Stimulated activated CD8-positive, alpha-beta memory T cell treated with anti-CD3 and anti-CD28 coated beads, Interleukin-7, amount 100 ng/mL, for 1 hour (primary cell): ENCODE results near the gene ERI3.

Source experiments
- DNase-seq, 2 donors: peaks; one replicate each; pipeline ENCODE4 v3.0.0-alpha.2; 2020; ENCODE audit warnings: low read depth in 2 of 2

The ERI3 gene

DNA sequence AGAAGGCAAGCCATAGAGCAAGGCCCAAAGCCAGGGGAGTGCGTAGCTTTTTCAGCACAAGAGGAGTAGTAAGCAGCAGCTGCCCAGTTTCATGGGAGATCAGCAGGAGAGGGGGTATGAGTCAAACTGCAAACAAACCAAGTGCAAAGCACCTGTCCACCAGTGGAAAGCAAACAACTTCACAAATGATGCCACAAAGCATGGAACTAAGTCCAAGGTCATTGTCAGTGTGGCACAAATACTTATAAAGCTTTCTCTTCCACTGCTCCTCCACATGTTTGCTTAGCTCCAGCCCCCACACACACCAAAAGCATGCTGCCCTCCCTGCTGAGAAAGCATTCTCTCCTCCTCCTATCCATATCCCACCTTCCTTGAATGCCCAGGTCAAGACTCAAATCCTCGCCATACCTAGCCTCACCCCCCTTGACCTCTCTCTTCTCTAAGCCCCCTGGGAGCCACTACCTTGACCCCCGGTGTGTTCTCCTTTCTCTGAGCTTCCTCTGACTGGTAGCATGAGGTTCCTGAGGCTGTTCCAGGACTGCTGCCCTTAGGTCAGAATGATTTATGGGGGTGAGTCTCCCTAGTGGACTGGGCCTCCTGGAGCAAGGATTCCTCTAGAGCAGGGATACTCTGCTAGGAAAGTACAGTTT, 71.4 kb downstream of the ERI3 start:
- no peak for DNase-seq

DNA sequence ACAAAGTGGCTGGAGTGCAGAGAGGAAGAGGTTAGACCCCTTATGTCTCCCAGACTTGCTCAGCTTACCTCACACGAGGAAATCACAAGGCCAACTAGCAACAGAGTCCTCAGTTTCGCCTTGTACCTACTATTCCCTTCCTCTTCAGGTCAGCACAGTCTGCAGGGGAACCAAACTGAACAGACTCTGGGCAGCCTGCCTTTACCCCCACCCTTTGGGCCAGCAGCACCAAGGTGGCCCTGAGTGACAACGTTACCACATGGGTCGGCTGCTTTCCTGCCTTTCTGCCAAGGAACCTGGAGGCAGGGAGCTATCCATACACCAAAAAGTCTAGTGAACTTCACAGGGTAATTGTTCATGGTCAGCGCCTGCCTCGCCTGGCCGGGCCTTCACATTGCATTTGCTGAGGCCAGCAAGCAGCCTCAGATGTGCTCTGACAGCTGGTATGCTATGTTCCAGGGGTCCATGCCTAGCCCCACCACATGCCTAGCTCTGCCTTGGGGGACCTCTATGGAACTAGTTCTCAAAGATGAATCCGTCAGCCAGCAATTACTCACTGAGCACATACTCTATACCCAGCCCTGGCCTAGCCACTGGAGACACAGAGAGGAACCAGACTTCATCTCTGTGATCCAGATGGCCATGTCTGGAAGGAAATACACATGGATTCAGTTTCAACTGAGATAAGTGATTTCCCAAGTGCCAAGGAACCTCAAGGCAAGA, 72.2 kb downstream of the ERI3 start:
- no peak for DNase-seq

DNA sequence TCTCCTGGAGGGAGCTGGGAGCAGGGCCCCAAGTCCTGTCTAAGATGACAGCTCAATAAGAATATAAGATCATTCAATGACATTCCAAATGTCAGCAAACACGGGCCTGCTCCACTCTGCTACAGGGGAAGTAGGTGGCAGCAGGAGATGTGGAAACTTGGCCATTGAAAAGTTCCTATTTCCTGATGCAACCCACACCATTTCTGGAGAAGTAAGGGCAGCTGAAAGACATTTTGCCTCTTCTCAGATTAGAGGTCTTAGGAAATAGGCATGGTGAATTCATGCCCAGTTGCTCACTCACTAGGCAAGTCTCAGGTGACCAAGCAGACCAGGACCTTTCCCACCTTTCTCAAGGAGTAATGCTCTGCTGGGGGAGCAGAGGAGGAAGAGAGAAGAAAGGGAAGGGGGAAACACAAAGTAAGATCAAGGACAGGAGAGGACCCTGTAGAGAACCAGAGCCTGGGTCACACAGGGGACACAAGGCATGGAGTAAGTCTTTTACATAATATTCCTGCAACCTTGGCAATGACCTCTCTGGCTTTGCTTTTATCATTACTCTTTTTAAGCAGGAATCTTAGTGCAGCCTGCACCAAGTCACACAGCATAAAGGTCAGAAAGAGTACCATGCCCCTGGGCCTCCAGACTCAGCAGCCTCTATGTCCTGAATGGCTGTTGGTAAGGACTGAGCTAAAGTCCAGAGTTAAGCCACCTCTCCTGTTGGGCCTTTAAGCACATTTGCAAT, 72.9 kb downstream of the ERI3 start:
- no peak for DNase-seq

DNA sequence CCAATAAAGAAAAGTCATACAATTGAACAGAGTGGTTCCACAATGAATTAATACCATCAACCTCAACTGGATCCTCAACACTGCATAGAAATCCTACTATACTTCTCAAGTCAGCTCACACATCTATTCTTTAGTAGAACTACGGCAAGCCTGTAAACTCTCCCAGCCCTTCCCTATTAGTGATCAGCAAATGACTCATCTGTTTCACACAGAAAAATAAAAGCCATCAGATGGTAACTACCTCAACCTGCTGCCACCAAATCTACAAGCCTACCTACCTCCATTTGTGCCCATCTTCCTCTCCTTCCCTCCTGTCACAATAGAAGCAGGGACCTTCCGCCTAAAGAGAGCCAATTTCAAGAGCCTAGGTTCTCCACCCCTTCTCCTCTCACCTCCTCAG, 78.2 kb downstream of the ERI3 start:
- no peak for DNase-seq

DNA sequence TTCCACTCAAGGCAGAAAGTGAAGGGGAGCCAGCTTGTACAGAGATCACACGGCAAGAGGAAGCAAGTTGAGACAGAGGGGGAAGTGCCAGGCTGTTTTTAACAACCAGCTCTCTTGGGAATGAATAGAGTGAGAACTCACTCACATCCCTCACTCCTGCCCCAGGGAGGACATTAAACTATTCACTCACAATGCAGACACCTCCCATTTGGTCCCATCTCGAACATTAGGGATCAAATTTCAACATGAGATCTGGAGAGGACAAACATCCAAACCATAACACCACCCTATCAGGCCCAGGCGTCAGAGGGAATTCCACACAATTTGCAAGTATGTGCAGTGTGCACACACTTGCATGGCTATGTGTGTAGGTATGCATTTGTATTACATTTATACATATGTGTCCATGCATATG, 79.1 kb downstream of the ERI3 start:
- no peak for DNase-seq

DNA sequence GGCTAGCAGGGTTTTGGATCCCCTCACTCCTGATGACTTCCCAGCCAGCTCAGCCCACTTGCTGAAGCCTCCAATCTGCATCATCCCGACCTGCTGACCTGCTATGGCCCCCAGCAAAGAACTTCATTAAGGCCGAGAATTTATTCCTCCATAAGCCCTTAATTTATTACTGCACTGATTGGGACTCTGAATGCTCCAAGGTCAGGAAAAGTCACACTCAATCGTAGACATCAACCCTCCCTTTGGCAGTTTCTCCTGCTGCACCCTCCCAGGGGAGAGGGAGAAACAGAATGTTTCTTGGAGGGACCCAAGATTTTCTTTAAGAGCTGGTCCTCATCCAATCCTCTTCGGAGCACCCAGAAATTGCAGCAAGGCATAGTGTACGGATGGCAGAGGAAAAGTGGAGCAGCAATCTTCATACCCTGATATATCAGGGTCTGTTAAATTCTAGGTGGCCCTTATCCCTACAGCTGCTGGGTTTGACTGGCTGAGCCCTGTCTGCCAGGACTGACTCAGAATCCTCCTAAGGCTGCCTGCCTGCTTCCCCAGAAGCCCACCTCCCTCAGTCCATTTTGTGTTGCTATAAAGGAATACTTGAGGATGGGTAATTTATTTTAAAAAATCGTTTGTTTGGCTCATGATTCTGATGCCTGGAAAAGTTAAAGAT, 79.6 kb downstream of the ERI3 start:
- DNase-seq: no peak

DNA sequence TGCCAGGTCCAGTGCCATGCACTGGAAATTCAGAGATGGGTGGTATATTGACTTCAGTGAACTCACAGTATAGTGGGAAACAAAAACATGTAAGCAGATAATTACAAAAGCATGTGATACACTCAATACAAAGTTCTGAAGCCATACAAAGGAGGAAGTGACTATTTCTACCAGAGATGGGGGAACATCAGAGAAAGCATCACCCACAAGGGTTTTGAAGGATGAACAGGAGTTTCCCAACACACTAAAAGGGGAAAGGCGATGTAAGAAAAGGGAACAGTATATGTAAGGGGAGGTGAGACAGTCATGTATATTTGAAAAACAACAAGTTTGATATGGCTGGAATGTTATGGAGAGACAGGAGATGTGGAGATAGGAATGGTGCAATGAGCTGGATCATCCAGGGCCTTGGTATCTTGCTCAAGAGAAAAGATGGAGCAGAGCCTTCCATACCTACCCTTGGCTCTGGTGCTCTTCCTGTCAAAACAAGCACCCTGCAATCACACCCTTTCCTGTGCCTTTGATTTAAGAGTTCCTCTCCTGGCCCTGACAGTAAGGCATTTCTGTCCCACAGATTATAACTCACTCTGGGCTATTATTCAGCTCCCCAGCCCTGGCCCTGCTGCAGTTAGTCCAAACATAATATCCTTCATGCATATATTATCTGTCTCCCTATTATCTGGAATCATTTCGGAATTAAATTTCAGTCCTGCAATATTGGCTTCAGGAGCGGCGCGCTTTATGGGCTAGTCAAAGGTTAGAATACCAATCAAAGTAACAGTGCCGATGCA, 81.3 kb downstream of the ERI3 start:
- no peak for DNase-seq

DNA sequence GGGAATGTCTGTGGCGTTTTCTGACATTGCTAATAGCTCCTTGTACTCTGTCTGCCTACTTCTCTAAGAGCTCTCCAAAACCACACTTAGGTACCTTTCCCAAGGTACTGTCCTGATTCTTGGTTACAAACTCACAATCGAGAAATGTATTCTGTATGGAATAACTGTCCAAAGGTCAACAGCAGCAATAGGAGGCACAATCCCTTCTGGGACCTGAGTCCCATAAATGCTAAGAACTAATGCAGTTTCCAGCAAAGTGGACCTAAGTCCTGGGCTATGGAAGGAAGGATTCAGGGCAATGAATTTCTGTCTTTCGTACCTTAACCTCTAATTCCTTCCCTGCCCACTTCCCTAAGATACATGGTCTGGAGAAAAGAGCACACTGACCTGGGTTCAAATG, 82.1 kb downstream of the ERI3 start:
- no peak for DNase-seq

DNA sequence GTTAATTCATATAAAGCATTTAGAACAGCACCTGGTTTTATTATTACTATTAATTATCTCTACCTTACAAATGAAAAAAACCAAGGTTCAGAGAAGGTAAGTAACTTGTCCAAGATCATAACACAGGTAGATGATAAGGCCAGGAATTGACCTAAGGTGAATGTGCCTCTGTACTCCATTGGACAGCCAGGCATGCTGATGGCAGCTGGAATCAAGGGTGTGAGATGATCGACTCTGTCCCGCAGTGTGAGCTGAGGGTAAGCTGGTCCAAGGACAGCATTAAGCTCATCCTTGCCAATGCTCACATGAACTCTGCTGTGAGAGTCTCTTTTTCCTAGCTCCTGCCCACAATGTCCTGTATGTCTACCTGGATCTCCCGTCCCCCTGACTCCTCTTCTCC, 83.4 kb downstream of the ERI3 start:
- no peak for DNase-seq

DNA sequence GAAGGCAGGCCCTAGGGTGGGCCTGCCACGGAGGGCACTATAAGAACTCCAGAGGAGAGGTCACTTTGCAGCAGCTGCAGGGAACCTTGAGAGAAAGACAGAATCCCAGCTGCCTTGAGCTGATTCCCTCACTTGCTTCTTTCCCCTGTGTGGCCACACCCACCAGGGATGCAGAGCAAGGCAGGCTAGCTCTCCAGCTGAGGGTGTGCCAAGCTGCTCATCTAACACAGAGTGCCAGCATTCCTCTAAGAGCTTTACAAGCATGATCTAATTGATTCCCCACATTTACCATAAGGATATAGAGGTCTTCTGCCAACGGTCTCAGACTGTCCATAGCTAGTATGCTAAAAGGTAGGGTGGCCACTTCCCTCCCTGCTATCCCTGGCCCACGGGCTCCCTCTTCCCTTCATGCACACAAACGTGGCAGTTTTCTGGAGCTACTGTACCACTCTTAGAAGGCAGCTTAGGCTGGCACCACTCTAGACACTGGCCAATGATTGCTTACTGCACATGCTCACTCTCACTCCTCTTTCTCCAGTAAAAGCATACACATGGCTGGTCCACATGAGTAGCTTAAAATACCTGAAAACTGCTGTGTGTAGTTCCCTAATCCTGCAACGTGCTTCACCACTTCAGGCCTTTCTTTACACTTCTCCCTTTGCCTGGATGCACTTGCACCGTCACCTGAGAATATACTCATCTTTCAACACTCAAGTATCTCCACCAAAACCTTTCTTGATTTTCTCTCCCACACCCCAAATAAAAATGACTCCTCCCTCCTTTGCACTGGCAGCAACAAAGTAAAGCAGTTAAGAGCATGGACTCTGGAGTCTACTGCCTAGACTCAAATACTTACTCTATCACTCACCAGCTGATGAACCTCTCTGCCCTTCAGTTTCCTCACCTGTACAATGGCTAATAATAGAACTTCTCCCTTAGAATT, 84.1 kb downstream of the ERI3 start:
- no peak for DNase-seq

DNA sequence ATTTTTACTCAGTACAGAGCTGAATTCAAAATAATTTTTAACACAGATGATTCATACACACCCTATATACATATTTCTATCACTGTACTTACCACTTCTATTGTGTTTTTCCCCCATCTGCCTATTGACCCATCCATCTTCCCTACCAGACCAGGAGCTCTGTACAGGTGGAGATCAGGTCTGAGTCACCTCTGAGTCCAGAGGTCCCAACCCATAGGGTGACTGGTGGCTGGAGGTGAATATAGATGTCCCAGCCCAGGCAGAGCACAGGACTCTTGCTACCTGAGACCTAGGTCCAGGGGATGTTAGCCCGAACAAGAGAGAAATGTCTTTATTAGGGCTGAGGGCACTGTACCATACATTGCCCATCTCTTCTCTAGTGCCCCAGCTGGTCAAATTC, 87.0 kb downstream of the ERI3 start:
- DNase-seq: no peak

DNA sequence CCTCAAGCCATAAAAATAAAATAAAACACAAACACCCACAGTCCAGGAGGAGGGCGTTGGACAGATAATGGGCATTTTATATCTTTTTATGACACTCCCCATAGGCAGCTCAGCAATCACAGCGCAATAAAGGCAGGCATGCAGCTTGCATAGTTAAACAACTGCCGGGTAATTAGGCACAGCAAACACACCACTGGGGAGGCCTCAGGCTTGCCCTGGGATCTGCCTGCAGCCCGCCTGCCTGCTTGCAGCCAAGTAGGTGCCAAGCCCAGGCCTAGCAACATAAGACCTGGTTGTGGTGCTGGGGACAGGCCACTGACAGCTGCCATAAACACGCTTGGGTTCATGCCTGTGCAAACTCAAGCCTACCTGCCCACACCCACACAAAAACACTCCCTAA, 87.6 kb downstream of the ERI3 start:
- DNase-seq: no peak

DNA sequence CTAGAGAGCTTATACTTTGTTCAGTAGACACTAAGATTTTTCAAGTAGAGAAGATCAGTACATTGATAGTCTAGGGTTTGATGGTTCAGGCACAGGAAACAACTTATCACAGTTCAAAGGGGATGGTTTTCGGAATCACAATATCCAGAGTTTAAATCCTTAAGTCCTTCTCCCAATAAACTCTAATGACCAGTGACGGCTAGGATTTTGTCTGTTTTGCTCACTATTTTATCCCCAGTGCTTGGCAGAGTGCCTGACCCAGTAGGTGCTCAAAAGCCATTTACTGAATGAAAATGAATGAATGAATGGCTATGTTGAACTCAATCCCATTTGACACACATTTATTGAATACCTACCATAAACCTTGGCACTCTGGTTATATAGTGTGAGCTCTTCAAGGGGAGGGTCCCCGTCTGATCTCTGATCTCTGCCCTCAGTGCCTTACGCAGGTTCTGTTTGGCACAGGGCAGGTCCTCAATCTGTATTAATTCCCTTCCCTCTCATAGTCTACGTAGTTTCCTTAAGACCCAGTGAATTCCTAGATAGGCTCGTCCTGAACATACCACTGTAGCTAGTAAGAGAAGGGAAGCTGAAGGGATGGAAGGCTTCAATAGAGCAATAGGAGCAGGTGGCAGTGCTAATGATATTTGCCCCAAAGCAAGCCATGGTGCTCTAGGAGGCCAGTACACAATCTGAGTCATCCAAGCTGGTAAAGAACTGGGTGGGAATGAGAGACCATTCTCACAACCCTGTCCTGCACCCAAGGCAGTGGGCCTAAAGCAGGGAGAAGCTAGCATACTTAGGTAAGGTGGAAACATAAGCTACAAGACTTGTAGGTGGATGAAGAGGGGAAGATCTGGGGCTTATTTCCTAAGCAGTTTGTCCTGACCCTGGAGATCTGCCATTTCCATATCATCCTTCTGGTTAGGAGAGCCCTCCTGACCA, 88.4 kb downstream of the ERI3 start:
- DNase-seq: no peak

DNA sequence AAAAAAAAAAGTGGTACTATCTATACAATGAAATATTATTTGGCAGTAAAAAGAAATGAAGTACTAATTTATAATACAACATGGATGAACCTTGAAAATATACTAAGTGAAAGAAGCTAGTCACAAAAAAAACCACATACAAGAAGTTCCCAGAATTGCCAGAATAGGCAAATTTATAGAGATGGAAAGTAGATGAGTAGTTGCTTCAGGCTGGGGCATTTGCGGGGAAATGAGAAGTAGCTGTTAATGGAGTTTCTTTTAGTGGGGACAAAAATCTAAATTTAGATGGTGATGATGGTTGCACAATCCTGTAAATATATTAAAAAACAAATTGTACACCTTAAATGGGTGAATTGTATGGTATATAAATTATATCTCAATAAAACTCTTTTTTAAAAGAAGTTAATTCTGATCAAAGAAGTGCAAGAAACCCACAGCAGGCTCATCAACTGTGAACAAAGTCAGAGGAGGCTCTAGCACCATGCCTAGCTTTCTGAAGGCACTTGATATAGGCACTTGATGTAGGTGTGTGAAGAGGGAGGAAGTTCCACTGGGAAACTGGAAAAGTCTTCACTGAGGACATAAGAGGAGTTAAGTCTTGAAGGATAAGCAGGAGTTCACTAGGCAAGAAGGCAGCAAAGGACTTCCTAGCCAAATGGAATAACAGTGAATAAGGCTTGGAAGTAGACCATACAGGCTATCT, 89.2 kb downstream of the ERI3 start:
- DNase-seq: no peak

DNA sequence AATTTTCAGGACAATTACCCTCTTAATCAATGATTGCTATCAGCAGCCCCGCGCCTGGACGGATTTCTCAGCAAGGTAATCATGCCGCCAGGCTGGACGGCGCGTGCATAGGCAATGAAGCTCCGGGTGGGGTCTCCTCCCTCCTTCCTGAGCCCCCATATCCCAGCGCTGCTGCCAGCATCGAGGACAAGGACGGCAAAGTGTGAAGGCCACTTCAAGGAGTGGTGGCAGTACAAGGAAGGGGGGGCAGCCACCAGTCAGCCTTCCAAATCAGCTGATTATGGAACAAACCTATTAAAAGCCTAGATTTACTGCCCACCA, 90.6 kb downstream of the ERI3 start:
- DNase-seq: no peak

DNA sequence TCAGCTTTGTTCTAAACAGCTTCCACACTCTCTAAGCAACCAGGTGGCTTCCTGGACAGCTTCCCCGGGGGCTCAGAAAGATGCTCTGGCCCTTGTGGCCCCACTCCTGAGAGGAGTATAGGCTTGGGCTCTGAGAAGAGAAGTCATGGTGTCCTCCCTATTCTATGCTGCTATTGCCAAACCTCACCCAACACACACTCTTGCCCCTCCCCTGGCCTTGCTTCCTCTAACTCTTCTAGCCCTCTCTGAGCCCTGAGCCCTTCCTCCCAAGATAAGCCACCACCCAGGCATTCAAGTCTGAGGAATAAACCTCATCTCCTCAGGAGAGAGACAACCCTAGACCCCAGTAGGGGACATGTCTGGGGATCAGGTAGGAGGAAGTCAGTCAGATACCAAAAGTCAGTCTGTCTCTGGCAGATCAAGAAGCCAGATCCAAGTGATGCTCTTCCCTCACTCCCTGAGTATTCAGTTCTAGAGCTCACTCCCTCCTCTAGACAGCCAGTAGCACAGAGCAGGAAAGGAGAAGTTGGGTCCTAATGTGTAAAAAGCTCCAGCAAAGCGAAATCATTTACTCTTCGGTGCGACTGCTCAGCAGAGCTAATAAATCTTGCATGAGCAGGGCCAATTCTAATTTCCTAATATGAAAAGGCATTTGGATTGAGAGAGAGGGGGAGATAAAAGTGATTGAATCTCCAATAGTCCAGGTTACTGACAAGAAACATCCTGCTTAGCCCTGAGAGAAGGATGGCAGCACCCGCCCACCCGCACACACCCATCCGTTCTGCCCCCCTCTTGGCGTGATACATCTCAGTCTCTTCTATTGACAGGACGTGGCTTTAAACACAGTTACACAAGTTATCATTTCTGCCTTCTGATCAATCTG, 91.2 kb downstream of the ERI3 start:
- DNase-seq: no peak

DNA sequence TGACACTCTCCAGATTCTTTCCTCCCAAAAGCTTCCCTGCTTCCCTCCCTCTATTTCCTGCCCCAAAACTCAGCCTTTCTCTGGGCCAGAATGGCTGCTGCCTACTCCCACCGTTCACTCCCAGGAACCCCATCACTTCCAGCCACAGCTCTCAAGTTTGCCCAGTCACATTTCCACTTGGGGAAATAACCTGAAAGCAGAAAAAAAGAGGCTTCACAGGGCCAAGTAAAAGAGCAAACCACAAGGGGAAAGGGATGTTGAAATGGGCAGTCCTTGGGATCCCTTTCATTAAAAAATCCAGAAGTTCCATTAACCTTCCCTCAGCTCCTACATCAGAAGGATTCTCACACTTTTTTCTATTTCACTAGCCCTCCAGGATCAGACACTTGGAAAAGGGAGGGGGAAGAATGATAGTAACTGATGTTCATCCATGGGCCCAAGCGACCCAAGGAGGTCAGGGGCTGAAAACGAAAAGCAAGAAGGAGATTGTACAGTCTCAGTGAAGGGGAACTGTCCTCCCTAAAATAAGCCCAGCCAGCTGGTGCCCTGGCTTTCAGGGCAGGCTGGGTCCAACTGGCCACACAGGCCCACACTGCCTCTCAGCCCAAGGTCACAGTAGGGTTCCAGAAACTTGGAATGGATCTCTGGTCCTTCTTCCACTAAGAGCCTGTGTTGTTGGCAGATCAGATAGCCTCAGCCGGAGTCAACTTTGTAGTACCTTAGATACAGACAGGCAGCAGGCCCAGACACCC, 92.1 kb downstream of the ERI3 start:
- no peak for DNase-seq
